GM19467 (cell line): ENCODE results near the gene CPSF7.

ENCODE experiments used
- ATAC-seq: cut with Tn5 transposase; IDR thresholded peaks from one replicate; pipeline ENCODE4 v1.9.1; 2021; ENCODE audit warnings: mild to moderate bottlenecking, moderate library complexity; ENCODE audit not compliant: unreplicated experiment

CPSF7 gene

GRCh38 chr11:61357894-61358239, 71.9 kb downstream of the CPSF7 start:
- no peak for ATAC-seq

- peak; percentile 43 for ATAC-seq
These were observed 72.4 kb downstream of the CPSF7 start for GRCh38 chr11:61357233-61357893.

- no peak for ATAC-seq
These were observed 73.1 kb downstream of the CPSF7 start for GRCh38 chr11:61356706-61357105.

DNA sequence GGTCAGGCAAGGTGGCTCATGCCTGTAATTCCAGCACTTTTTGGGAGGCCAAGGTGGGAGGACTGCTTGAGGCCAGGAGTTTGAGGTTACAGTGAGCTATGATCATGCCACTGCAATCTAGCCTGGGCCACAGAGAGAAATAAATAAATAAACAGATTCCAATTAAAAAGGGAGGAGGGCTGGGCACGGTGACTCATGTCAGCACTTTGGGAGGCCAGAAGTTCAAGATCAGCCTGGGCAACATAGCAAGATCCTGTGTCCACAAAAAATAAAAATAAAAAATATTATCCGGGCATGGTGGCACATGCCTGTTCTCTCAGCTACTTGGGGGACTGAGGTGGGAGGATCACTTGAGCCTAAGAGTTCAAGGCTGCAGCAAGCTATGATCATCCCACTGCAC, 75.6 kb downstream of the CPSF7 start:
- no peak for ATAC-seq

DNA sequence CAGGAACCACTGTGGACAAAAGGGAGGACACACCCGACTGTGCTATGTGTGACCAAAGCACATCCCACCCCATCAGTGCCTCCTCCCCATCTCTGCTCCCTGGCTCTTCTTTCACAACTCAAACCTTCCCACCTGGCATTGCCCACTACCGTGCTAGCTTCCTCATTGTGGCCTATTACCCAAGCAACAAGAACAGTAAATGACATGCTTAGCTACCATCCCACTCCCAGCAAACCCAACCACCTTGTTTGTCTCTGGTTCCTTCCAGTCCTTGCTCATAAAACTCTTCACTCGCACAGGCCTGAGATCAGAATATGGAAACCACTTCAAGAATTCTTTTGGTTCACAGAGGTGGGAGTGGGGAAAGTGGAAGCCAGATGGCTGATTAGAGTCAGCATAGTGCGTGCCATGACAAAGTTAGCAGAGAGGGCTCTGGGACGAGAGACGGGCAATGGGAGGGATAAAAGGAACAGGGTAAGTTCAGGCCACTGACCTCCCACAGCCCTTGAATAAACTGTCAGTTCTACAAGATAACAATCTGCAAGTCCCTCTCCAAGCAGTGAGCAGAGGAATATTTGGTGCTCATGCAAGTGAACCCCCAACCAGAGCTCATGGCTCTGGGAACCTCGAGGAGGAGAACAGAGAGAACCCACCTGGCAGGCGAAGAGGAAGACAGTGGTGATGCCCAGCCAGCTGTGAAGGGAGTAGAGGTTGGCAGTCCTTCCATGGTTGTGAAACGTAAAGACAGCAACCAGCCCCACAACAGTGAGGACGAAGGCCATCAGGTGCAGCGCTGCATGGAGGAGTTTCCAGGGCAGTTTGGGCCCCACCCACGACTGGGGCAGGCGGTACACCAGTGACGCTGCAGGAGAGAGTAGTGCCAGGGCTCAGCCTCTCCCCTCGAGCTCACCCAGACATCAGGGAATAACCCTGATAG, 76.4 kb downstream of the CPSF7 start:
- ATAC-seq = no peak
